Astrocyte (in vitro differentiated cells and primary cell): ENCODE measurements around the gene GALNS. TPM values are rescaled to one million over a fixed set of nuclear protein-coding genes. Genes with fewer than 3 reads are reported as not detected.

ENCODE experiments used
- DNase-seq: peaks from one replicate; pipeline ENCODE4 v3.0.0-alpha.2; 2010; ENCODE audit warnings: low read depth
- FAIRE-seq: peaks from 2 replicates; lab custom pipeline; 2011; peaks lifted over from hg19 to GRCh38; lab: Jason Lieb, UNC
- H2AFZ ChIP-seq: 2 replicates; pipeline ENCODE4 v1.6.0; 2012; ENCODE audit warnings: low read depth, low read length, inconsistent platforms
- H3K27ac ChIP-seq: 2 replicates; pipeline ENCODE4 v1.5.1; 2011; ENCODE audit warnings: low read depth, low read length, inconsistent platforms
- H3K27me3 ChIP-seq: 2 replicates; pipeline ENCODE4 v1.6.0; 2011; ENCODE audit warnings: low read length, inconsistent platforms; ENCODE audit not compliant: insufficient read depth
- H3K36me3 ChIP-seq: 2 replicates; pipeline ENCODE4 v1.5.1; 2011; ENCODE audit warnings: low read length, inconsistent platforms; ENCODE audit not compliant: insufficient read depth
- H3K4me1 ChIP-seq: 2 replicates; pipeline ENCODE4 v1.5.1; 2011; ENCODE audit warnings: low read length, inconsistent platforms; ENCODE audit not compliant: insufficient read depth
- H3K4me2 ChIP-seq: 2 replicates; pipeline ENCODE4 v1.6.0; 2012; ENCODE audit warnings: low read length, inconsistent platforms
- H3K4me3 ChIP-seq: 2 replicates; pipeline ENCODE4 v1.5.1; 2011; ENCODE audit warnings: low read depth, mild to moderate bottlenecking, low read length, inconsistent platforms; ENCODE audit not compliant: insufficient read depth
- H3K79me2 ChIP-seq: 2 replicates; pipeline ENCODE4 v1.6.0; 2012; ENCODE audit warnings: mild to moderate bottlenecking, low read length, inconsistent platforms; ENCODE audit not compliant: insufficient read depth
- H3K9ac ChIP-seq: 2 replicates; pipeline ENCODE4 v1.6.0; 2012; ENCODE audit warnings: mild to moderate bottlenecking, low read length, inconsistent platforms
- H3K9me3 ChIP-seq: 2 replicates; pipeline ENCODE4 v1.5.1; 2012; ENCODE audit warnings: low read depth, mild to moderate bottlenecking, low read length, inconsistent platforms; ENCODE audit not compliant: insufficient read depth
- H4K20me1 ChIP-seq: 2 replicates; pipeline ENCODE4 v1.6.0; 2012; ENCODE audit warnings: low read length, inconsistent platforms; ENCODE audit not compliant: insufficient read depth
- H3K27ac Mint-ChIP-seq: one replicate; pipeline ENCODE4 v1.8.0; 2021; ENCODE audit warnings: mild to moderate bottlenecking, mixed read lengths; ENCODE audit not compliant: unreplicated experiment
- H3K27me3 Mint-ChIP-seq: one replicate; pipeline ENCODE4 v1.8.0; 2021; ENCODE audit warnings: low read depth, mixed read lengths; ENCODE audit not compliant: unreplicated experiment
- H3K36me3 Mint-ChIP-seq: one replicate; pipeline ENCODE4 v1.8.0; 2021; ENCODE audit warnings: low read depth, mixed read lengths; ENCODE audit not compliant: unreplicated experiment
- H3K4me1 Mint-ChIP-seq: one replicate; pipeline ENCODE4 v1.8.0; 2021; ENCODE audit warnings: low read depth, mixed read lengths; ENCODE audit not compliant: unreplicated experiment
- H3K4me3 Mint-ChIP-seq: one replicate; pipeline ENCODE4 v1.8.0; 2021; ENCODE audit warnings: mild to moderate bottlenecking, moderate library complexity, mixed read lengths; ENCODE audit not compliant: unreplicated experiment
- H3K9me3 Mint-ChIP-seq: one replicate; pipeline ENCODE4 v1.8.0; 2021; ENCODE audit warnings: mild to moderate bottlenecking, mixed read lengths; ENCODE audit not compliant: unreplicated experiment
- EZH2 ChIP-seq: IDR thresholded peaks from 2 replicates; pipeline ENCODE4 v1.6.1; 2012; ENCODE audit warnings: mild to moderate bottlenecking, low read length, inconsistent platforms; ENCODE audit not compliant: insufficient read depth
- total RNA-seq: library from RNA; stranded (reverse); gene quantifications from 2 replicates; pipeline ENCODE4 v1.2.1, GENCODE V29; 2021
- TF ChIP-seq, protein P1 (sequence below): IDR thresholded peaks from 2 replicates; pipeline ENCODE4 v1.5.1; 2011; ENCODE audit warnings: low read depth, mild to moderate bottlenecking, inconsistent platforms, low read length, moderate library complexity; ENCODE audit not compliant: insufficient read depth

Gene GALNS
- total RNA-seq, 1 donor from 2014 or later: 31.7 TPM

DNA sequence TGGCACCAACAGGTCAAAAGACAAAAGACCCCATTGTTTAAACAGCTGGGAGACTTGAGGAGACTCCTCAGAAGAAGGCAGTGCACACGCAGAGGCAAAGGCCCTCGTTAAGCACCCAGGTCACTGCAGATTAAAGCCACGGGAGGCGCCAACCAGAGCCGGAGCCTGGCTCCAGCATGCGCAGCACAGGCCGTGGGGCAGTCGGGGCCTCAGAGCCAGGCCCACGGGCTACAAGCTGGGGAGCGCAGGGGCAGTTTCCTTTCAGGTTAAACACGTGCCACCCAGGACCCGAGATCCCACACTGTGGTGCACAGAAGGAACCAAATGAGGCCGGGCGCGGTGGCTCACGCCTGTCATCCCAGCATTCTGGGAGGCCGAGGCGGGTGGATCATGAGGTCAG, 80.9 kb downstream of the GALNS start:
- Histone ChIP-seq H3K9me3 (no peaks in the 10 kb centered on the region), H3K27me3 (no peaks in the 10 kb centered on the region), H3K9ac (no peak overlapping the region), H3K4me2 (no peak overlapping the region), H3K36me3 (no peaks in the 10 kb centered on the region), H3K4me3 (no peak overlapping the region), H2AFZ (no peak overlapping the region), H3K27ac (no peak overlapping the region), H4K20me1 (peaks cover 96% of the 10 kb centered on the region), H3K79me2 (peaks cover 92% of the 10 kb centered on the region), H3K4me1 (peaks cover 57% of the 10 kb centered on the region)
- TF ChIP-seq, protein P1, sequence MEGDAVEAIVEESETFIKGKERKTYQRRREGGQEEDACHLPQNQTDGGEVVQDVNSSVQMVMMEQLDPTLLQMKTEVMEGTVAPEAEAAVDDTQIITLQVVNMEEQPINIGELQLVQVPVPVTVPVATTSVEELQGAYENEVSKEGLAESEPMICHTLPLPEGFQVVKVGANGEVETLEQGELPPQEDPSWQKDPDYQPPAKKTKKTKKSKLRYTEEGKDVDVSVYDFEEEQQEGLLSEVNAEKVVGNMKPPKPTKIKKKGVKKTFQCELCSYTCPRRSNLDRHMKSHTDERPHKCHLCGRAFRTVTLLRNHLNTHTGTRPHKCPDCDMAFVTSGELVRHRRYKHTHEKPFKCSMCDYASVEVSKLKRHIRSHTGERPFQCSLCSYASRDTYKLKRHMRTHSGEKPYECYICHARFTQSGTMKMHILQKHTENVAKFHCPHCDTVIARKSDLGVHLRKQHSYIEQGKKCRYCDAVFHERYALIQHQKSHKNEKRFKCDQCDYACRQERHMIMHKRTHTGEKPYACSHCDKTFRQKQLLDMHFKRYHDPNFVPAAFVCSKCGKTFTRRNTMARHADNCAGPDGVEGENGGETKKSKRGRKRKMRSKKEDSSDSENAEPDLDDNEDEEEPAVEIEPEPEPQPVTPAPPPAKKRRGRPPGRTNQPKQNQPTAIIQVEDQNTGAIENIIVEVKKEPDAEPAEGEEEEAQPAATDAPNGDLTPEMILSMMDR: no peak
- TF ChIP-seq EZH2: no peak
- H3K4me1 Mint-ChIP-seq: peaks cover 40% of the 10 kb centered on the region
- H3K4me3 Mint-ChIP-seq: no peak overlapping the region
- no peaks in the 10 kb centered on the region for H3K9me3 Mint-ChIP-seq
- no peaks in the 10 kb centered on the region for H3K27me3 Mint-ChIP-seq
- no peak overlapping the region for H3K27ac Mint-ChIP-seq
- FAIRE-seq (no peak), DNase-seq (no peak)
- H3K36me3 Mint-ChIP-seq: peaks cover 2% of the 10 kb centered on the region

DNA sequence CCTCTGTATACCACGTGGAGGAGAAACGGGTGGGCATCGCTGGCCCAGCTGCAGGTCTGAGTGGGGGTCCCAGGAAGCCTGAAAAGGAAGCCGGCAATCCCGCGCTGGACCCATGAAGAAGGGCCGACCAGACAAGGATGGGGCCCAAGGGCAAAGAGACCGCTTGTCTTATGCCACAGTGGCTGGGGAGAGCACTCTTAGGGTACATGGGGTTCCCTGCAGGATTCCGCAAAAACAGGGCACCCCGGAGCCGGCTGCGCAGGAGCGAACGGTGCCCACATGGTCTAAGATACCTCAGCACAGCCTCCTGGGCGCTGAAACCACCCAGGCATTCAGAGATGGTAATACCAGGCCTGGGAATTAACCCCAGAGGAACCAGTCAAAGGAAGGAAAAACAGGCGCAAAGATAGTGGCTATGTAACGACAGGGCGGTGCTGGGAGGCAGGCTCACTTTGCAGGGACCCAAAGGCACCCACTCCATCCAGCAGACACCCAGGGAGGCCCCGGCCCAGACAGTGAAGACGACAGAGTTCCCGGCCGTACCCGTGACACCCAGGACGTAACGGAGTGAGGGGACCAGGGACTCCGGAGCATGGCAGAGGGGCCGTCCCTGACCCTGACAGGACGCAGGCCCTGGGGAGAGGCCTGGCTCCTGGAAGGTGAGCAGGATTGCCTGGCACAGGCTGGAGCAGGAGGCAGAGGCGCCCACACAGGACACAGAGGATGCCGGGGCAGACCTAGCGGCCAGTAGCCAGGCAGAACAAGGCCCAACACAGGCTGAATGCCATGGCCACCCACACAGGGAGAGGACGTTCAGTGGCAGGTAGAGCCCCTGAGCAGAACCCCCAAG, 82.0 kb downstream of the GALNS start:
- Mint-ChIP-seq H3K9me3 (no peaks in the 10 kb centered on the region), H3K4me1 (peaks cover 35% of the 10 kb centered on the region), H3K4me3 (no peak overlapping the region), H3K36me3 (peaks cover 2% of the 10 kb centered on the region), H3K27ac (no peak overlapping the region), H3K27me3 (no peaks in the 10 kb centered on the region)
- DNase-seq (no peak), FAIRE-seq (no peak)
- Histone ChIP-seq H3K79me2 (peaks cover 92% of the 10 kb centered on the region), H3K27me3 (no peaks in the 10 kb centered on the region), H3K27ac (peak overlapping the region; percentile 52), H4K20me1 (peaks cover 96% of the 10 kb centered on the region), H3K9me3 (no peaks in the 10 kb centered on the region), H3K4me3 (no peak overlapping the region), H3K36me3 (no peaks in the 10 kb centered on the region), H3K4me1 (peaks cover 58% of the 10 kb centered on the region), H3K9ac (no peak overlapping the region), H3K4me2 (peak overlapping the region; percentile 71), H2AFZ (no peak overlapping the region)
- no peak for TF ChIP-seq EZH2
- TF ChIP-seq, protein P1: no peak

DNA sequence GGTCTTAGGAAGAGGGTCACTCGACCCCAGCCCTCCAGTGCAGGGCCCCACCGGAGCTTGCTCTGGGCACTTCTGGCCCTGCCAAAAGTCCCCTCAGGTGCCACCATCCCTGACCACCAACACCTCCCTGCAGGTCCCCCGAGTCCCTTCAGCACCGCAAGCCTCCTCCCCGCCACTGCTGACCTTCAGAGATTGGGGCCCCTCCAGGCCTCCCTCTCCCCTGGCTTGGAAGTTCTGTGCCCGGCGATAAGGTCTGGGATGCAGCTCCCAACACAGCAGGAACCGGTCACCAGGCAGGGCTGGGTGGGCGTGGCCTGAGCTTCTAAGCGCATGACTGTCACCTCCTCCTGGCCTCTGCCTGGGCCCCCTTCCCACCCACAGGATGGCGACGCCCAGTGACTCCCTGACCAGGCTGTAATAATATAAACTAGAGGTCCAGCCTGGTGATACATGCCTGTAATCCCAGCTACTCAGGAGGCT, 82.9 kb downstream of the GALNS start:
- H3K4me1 ChIP-seq: peaks cover 58% of the 10 kb centered on the region
- peaks cover 96% of the 10 kb centered on the region for H4K20me1 ChIP-seq
- H3K9me3 ChIP-seq: no peaks in the 10 kb centered on the region
- H3K27ac ChIP-seq: peak overlapping the region; percentile 64
- H3K27me3 ChIP-seq: no peaks in the 10 kb centered on the region
- Mint-ChIP-seq H3K4me1 (peaks cover 38% of the 10 kb centered on the region), H3K4me3 (no peak overlapping the region), H3K36me3 (peaks cover 2% of the 10 kb centered on the region), H3K27ac (no peak overlapping the region), H3K27me3 (no peaks in the 10 kb centered on the region), H3K9me3 (no peaks in the 10 kb centered on the region)
- peak; percentile 52 for DNase-seq
- peak overlapping the region; percentile 71 for H3K4me2 ChIP-seq
- no peak overlapping the region for H2AFZ ChIP-seq
- TF ChIP-seq, protein P1: no peak
- TF ChIP-seq EZH2: no peak
- H3K36me3 ChIP-seq: no peaks in the 10 kb centered on the region
- H3K79me2 ChIP-seq: peaks cover 92% of the 10 kb centered on the region
- no peak for FAIRE-seq
- H3K4me3 ChIP-seq: no peak overlapping the region
- H3K9ac ChIP-seq: peak overlapping the region; percentile 63
